GM12865 (cell line): ENCODE data around the gene PIK3CD.

Experiments used
- DNase-seq: peaks from one replicate; pipeline ENCODE4 v3.0.0; 2010; ENCODE audit warnings: low read depth
- H3K4me3 ChIP-seq: 2 replicates; pipeline ENCODE4 v1.5.1; 2011; ENCODE audit warnings: mild to moderate bottlenecking, low read depth, low read length, control low read depth
- CTCF ChIP-seq: IDR thresholded peaks from 2 replicates; pipeline ENCODE4 v1.5.1; 2011; ENCODE audit warnings: low read length, control low read depth, low read depth, inconsistent platforms; ENCODE audit not compliant: insufficient read depth; ENCODE audit errors: missing control alignments

PIK3CD gene

GRCh38 chr1:9612162-9612845, 39.2 kb upstream of the PIK3CD start:
- TF ChIP-seq CTCF, result no peak
- no peak overlapping the region for H3K4me3 ChIP-seq
- DNase-seq, result no peak

GRCh38 chr1:9612871-9613624, 38.5 kb upstream of the PIK3CD start:
- no peak for TF ChIP-seq CTCF
- no peak for DNase-seq
- no peak overlapping the region for H3K4me3 ChIP-seq

GRCh38 chr1:9613625-9614299, 37.8 kb upstream of the PIK3CD start:
- no peak overlapping the region for H3K4me3 ChIP-seq
- no peak for TF ChIP-seq CTCF
- DNase-seq, result no peak

GRCh38 chr1:9615316-9616063, 36.0 kb upstream of the PIK3CD start:
- DNase-seq, result peak; percentile 72
- TF ChIP-seq CTCF, result peak; percentile 80
- no peak overlapping the region for H3K4me3 ChIP-seq

GRCh38 chr1:9618909-9619679, 32.4 kb upstream of the PIK3CD start:
- DNase-seq, result no peak

More at GRCh38 chr1:9618909-9619679, 32.4 kb upstream of the PIK3CD start:
- no peak overlapping the region for H3K4me3 ChIP-seq
- TF ChIP-seq CTCF, result no peak
